Panc1 (cell line): ENCODE results near the gene STXBP5. TPM values are rescaled to one million over a fixed set of nuclear protein-coding genes. Genes with fewer than 3 reads are reported as not detected.

Experiments used
- ATAC-seq: fragments of 200-7000 bp; cut with Tn5 transposase; 2 replicates; pipeline ENCODE4 v1.9.1; 2020; ENCODE audit warnings: mild to moderate bottlenecking, moderate library complexity
- BruUV-seq: library from RNA; stranded (reverse); fragments of 400-500 nt; replicated peaks from 2 replicates; lab custom pipeline; 2021; lab: Mats Ljungman, UMichigan
- CTCF ChIA-PET: fragments of 300-600 bp; sonication (Branson Sonifier 250); formaldehyde crosslinking; loops from one replicate; lab custom pipeline; 2022; ENCODE audit warnings: antibody characterized with exemption; lab: Charles Lee
- POLR2A ChIA-PET: fragments of 300-600 bp; sonication (Branson Sonifier 250); formaldehyde crosslinking; loops from one replicate; lab custom pipeline; 2022; ENCODE audit warnings: antibody characterized with exemption; lab: Charles Lee
- DNase-seq: peaks from one replicate; pipeline ENCODE4 v3.0.0-alpha.2; 2010; ENCODE audit warnings: low read depth, low spot score
- H3K27ac ChIP-seq: 2 replicates; pipeline ENCODE4 v1.5.1; 2011; ENCODE audit warnings: mild to moderate bottlenecking, low read length, inconsistent platforms
- H3K27me3 ChIP-seq: fragments of 200-500 bp; sonication (Bioruptor generic); 2 replicates; pipeline ENCODE4 v1.6.0; 2014; ENCODE audit warnings: low read length, inconsistent platforms; ENCODE audit not compliant: control insufficient read depth, insufficient read depth
- H3K36me3 ChIP-seq: fragments of 200-500 bp; sonication (Bioruptor generic); 2 replicates; pipeline ENCODE4 v1.5.1; 2014; ENCODE audit warnings: inconsistent platforms, mild to moderate bottlenecking, low read length, moderate library complexity; ENCODE audit not compliant: control insufficient read depth, insufficient read depth
- H3K4me1 ChIP-seq: 2 replicates; pipeline ENCODE4 v1.5.1; 2011; ENCODE audit warnings: inconsistent platforms, mild to moderate bottlenecking, low read length, moderate library complexity; ENCODE audit not compliant: control insufficient read depth, insufficient read depth
- H3K4me3 ChIP-seq, 2 experiments: 2 replicates each; pipeline ENCODE4 v1.5.1; 2011 to 2012; ENCODE audit warnings: low read depth in 2 of 2, low read length in 2 of 2, mild to moderate bottlenecking in 2 of 2, inconsistent platforms in 1 of 2, moderate library complexity in 1 of 2
- H3K9me3 ChIP-seq: fragments of 200-500 bp; sonication (Bioruptor generic); 2 replicates; pipeline ENCODE4 v1.5.1; 2014; ENCODE audit warnings: low read depth, mild to moderate bottlenecking, inconsistent platforms, low read length, moderate library complexity; ENCODE audit not compliant: control insufficient read depth, insufficient read depth
- POLR2AphosphoS5 ChIP-seq: IDR thresholded peaks from 2 replicates; pipeline ENCODE4 v1.6.1; 2012; ENCODE audit warnings: mild to moderate bottlenecking, low read depth, low read length, moderate library complexity
- SIN3A ChIP-seq: IDR thresholded peaks from 2 replicates; pipeline ENCODE4 v1.6.1; 2012; ENCODE audit warnings: low read depth, mild to moderate bottlenecking, low read length, moderate library complexity, borderline replicate concordance; ENCODE audit not compliant: insufficient read depth
- TCF7L2 ChIP-seq: IDR thresholded peaks from 2 replicates; pipeline ENCODE4 v1.6.1; 2011; ENCODE audit warnings: mild to moderate bottlenecking, low read depth, low read length, inconsistent platforms
- in situ Hi-C: cut with HindIII; loops from 2 replicates; pipeline ENCODE4 v1.10.0; 2016; ENCODE audit warnings: low sequenced_read_pairs, low pct_unique_long_range_greater_than_20kb
- intact Hi-C: fragments of 100-400 bp; cut with micrococcal nuclease; formaldehyde crosslinking; loops from one replicate; pipeline ENCODE4 v1.10.0; 2022; ENCODE audit not compliant: unreplicated experiment
- total RNA-seq: library from RNA; stranded (reverse); gene quantifications from one replicate; pipeline ENCODE4 v1.2.1, GENCODE V29; 2021; ENCODE audit not compliant: unreplicated experiment
- TF ChIP-seq, protein P1 (sequence below): fragments of 450-650 bp; IDR thresholded peaks from 2 replicates; pipeline ENCODE4 v1.5.1; 2017; ENCODE audit warnings: mild to moderate bottlenecking
- TF ChIP-seq, protein P2 (sequence below), 2 experiments: IDR thresholded peaks; 2 replicates each; pipeline ENCODE4 v1.6.1; 2011 to 2012; ENCODE audit warnings: low read depth in 2 of 2, control low read depth in 1 of 2, low read length in 1 of 2, mild to moderate bottlenecking in 1 of 2, moderate library complexity in 1 of 2; ENCODE audit not compliant: insufficient read depth in 1 of 2

Gene STXBP5
- total RNA-seq, 1 experiment from 2014 or later = 77.8 TPM

GRCh38 chr6:147260091-147260490 is 55.9 kb downstream of the STXBP5 start:
- Histone ChIP-seq H3K36me3 (peaks cover 16% of the 10 kb centered on the region), H3K27ac (no peak overlapping the region), H3K9me3 (no peaks in the 10 kb centered on the region), H3K27me3 (no peaks in the 10 kb centered on the region), H3K4me3 (no peak overlapping the region), H3K4me1 (no peaks in the 10 kb centered on the region; the same call in 1 of the 2 replicates)
- ATAC-seq (no peak), DNase-seq (no peak)
- in situ Hi-C loops (no loop called here), intact Hi-C loops (no loop called here)
- CTCF ChIA-PET = no interaction called here
- POLR2A ChIA-PET = no interaction called here
- BruUV-seq = no TSS peak
- TF ChIP-seq POLR2AphosphoS5 = no peak
- TF ChIP-seq, protein P1, sequence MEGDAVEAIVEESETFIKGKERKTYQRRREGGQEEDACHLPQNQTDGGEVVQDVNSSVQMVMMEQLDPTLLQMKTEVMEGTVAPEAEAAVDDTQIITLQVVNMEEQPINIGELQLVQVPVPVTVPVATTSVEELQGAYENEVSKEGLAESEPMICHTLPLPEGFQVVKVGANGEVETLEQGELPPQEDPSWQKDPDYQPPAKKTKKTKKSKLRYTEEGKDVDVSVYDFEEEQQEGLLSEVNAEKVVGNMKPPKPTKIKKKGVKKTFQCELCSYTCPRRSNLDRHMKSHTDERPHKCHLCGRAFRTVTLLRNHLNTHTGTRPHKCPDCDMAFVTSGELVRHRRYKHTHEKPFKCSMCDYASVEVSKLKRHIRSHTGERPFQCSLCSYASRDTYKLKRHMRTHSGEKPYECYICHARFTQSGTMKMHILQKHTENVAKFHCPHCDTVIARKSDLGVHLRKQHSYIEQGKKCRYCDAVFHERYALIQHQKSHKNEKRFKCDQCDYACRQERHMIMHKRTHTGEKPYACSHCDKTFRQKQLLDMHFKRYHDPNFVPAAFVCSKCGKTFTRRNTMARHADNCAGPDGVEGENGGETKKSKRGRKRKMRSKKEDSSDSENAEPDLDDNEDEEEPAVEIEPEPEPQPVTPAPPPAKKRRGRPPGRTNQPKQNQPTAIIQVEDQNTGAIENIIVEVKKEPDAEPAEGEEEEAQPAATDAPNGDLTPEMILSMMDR = no peak
- no peak for TF ChIP-seq TCF7L2
- TF ChIP-seq, protein P2, sequence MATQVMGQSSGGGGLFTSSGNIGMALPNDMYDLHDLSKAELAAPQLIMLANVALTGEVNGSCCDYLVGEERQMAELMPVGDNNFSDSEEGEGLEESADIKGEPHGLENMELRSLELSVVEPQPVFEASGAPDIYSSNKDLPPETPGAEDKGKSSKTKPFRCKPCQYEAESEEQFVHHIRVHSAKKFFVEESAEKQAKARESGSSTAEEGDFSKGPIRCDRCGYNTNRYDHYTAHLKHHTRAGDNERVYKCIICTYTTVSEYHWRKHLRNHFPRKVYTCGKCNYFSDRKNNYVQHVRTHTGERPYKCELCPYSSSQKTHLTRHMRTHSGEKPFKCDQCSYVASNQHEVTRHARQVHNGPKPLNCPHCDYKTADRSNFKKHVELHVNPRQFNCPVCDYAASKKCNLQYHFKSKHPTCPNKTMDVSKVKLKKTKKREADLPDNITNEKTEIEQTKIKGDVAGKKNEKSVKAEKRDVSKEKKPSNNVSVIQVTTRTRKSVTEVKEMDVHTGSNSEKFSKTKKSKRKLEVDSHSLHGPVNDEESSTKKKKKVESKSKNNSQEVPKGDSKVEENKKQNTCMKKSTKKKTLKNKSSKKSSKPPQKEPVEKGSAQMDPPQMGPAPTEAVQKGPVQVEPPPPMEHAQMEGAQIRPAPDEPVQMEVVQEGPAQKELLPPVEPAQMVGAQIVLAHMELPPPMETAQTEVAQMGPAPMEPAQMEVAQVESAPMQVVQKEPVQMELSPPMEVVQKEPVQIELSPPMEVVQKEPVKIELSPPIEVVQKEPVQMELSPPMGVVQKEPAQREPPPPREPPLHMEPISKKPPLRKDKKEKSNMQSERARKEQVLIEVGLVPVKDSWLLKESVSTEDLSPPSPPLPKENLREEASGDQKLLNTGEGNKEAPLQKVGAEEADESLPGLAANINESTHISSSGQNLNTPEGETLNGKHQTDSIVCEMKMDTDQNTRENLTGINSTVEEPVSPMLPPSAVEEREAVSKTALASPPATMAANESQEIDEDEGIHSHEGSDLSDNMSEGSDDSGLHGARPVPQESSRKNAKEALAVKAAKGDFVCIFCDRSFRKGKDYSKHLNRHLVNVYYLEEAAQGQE (IDR thresholded peaks at IDR 0.05; ENCODE audit: insufficient read depth in 1 of 2, low read depth in 2 of 2, low read length in 1 of 2) = no peak
- no peak for TF ChIP-seq SIN3A

- Histone ChIP-seq H3K27me3 (no peaks in the 10 kb centered on the region), H3K4me3 (no peak overlapping the region), H3K9me3 (no peaks in the 10 kb centered on the region), H3K36me3 (peaks cover 24% of the 10 kb centered on the region), H3K4me1 (no peaks in the 10 kb centered on the region; the same call in 1 of the 2 replicates), H3K27ac (no peak overlapping the region)
- intact Hi-C loops = no loop called here
- ChIA-PET CTCF (interaction anchor here (0.5 kb wide), 1 partner anchor 389 kb away, joined by 5 read pairs; no protein-coding TSS in a partner anchor), POLR2A (interaction anchor here (0.7 kb wide), 1 partner anchor 17 kb away, joined by 9 read pairs; no protein-coding TSS in a partner anchor)
- TF ChIP-seq TCF7L2 = no peak
- TF ChIP-seq, protein P1 = no peak
- no peak for TF ChIP-seq SIN3A
- no peak for TF ChIP-seq POLR2AphosphoS5
- TF ChIP-seq, protein P2 (IDR thresholded peaks at IDR 0.05; ENCODE audit: insufficient read depth in 1 of 2, low read depth in 2 of 2, low read length in 1 of 2) = no peak
- ATAC-seq (no peak), DNase-seq (no peak)
- in situ Hi-C loops = no loop called here
- BruUV-seq = no TSS peak
Observed at GRCh38 chr6:147262946-147263345, 58.7 kb downstream of the STXBP5 start.
